Fibroblast of pulmonary artery (primary cell): ENCODE measurements around the gene CELA3A.

Source experiments
- DNase-seq: peaks from one replicate; pipeline ENCODE4 v3.0.0-alpha.2; 2010; ENCODE audit warnings: low read depth
- H3K4me3 ChIP-seq: replicated peaks from 2 replicates; pipeline ENCODE4 v1.5.1; 2011; ENCODE audit warnings: low read depth, mild to moderate bottlenecking, control low read depth, low read length, moderate library complexity
- CTCF ChIP-seq: IDR thresholded peaks from 2 replicates; pipeline ENCODE4 v1.5.1; 2011; ENCODE audit warnings: mild to moderate bottlenecking, control low read depth, low read length, inconsistent platforms; ENCODE audit errors: missing control alignments

Gene CELA3A

GRCh38 chr1:22053017-22053860 lies 51.8 kb downstream of the CELA3A start:
- DNase-seq, result peak; percentile 89
- no peak for TF ChIP-seq CTCF

GRCh38 chr1:22053861-22054770 lies 52.7 kb downstream of the CELA3A start:
- DNase-seq, result peak; percentile 56
- no peak for TF ChIP-seq CTCF
- H3K4me3 ChIP-seq, result peak overlapping the region; percentile 91

More at GRCh38 chr1:22053017-22053860, 51.8 kb downstream of the CELA3A start:
- peak overlapping the region; percentile 91 for H3K4me3 ChIP-seq

DNA sequence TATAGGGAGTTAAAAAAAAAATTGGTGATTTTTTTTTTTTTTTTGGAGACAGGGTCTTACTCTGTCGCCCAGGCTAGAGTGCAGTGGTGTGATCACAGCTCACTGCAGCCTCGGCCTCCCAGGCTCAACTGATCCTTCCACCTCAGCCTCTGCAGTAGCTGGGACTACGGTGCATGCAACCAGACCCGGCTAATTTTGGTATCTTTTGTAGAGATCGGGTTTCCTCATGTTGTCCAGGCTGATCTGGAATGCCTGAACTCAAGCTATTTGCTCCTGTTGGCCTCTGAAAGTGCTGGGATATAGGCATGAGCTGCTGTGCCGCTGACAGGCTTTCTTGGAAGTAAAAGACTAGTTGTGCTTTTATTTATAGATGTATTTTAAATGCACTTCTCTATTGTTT lies 54.0 kb downstream of the CELA3A start:
- H3K4me3 ChIP-seq, result peak overlapping the region; percentile 12
- TF ChIP-seq CTCF, result no peak
- DNase-seq, result no peak

GRCh38 chr1:22056043-22056442 lies 54.6 kb downstream of the CELA3A start:
- no peak overlapping the region for H3K4me3 ChIP-seq
- TF ChIP-seq CTCF, result no peak
- DNase-seq, result no peak

- no peak for TF ChIP-seq CTCF
- H3K4me3 ChIP-seq, result no peak overlapping the region
- DNase-seq, result no peak
Measured at GRCh38 chr1:22056936-22057335, 55.5 kb downstream of the CELA3A start.

DNA sequence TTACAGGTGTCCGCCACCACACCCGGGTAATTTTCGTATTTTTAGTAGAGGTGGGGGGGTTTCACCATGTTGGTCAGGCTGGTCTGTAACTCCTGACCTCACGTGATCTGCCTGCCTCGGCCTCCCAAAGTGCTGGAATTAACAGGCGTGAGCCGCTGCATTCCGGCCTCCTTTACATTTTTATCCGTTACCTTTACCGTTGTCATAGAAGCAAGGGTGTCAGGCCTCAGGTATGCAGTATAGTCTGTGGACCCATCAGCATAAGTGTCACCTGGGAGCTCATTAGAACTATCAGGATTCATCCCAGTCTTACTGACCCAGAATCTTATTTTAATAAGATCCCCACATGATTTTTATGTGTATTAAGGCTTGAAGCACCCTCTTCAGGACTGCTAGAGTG lies 56.4 kb downstream of the CELA3A start:
- H3K4me3 ChIP-seq, result no peak overlapping the region
- no peak for DNase-seq
- no peak for TF ChIP-seq CTCF
